Forelimb muscle (tissue), 1 donor: ENCODE data around the gene WDR77. TPM values are rescaled to one million over a fixed set of nuclear protein-coding genes. Genes with fewer than 3 reads are reported as not detected.

Experiments used
- DNase-seq: peaks from one replicate; pipeline ENCODE4 v3.0.0-alpha.2; 2013; ENCODE audit warnings: low read depth
- polyA plus RNA-seq: library from polyadenylated mRNA; unstranded; fragments of 120-200 nt; gene quantifications from one replicate; pipeline ENCODE4 v1.2.1, GENCODE V29; 2013; ENCODE audit not compliant: insufficient read length

The WDR77 gene
- polyA plus RNA-seq: 36.1 TPM

DNA sequence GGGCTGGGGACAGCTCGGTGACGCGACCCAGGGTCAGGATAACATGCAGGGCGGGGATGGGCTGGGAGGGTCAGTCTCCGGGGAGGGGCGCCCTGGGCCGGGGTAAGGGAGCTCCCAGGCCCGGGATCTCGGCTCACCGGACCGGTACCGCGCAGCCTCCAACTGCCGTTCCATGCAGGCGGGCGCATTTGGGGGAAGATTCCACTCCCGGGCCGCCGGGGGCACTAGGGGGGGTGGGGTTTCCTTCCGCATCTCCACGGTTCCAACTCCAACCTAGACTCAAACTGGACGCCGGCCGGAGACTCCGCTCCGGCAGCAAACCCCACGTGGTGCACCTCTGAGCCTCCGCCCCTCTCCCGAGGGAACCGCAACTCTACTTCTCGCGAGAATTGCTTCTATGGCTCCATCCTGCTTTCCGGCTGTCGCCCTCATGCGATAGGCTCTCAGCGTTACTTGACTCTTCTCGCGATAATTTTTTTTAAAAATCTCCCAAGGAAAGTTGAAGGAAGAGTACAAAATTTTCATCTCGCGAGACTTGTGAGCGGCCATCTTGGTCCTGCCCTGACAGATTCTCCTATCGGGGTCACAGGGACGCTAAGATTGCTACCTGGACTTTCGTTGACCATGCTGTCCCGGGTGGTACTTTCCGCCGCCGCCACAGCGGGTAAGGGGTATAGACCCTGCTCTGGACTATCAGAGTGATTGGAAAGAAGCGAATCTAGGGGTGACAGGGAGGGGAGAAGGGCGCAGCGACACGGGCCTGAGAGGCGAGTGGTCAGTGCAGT, at the start of gene WDR77, which contains the start of gene ATP5PB:
TSS of gene WDR77 (minus strand) at position 339 of the 785 bp plus-strand sequence. CDS start at position 252, 87 bp downstream.
TSS of gene ATP5PB (plus strand) at position 547 of the 785 bp plus-strand sequence. CDS start at position 625, 78 bp downstream.
- peak; percentile 99 for DNase-seq

DNA sequence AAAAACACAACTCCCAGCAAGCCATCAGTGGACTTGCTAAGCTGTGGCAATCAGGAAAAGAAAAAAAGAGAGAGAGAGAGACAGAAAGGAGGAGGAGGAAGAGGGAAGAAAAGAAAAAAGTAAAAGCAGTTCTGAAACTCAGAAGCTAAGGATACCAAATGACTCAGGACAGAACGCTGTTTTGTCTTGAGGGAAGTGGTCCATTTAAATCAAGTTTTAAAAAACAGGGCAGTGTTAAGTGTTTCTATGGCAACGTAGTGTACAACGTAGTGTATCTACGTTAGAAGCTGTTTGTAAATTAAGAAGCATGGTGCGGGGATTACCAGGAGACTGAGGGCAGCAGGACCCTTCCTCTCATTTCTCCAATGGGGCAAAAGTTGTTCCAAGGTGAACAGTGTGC, 48.5 kb upstream of the WDR77 start:
- no peak for DNase-seq

- no peak for DNase-seq
These were observed 47.3 kb upstream of the WDR77 start for GRCh38 chr1:111496398-111496797.

DNA sequence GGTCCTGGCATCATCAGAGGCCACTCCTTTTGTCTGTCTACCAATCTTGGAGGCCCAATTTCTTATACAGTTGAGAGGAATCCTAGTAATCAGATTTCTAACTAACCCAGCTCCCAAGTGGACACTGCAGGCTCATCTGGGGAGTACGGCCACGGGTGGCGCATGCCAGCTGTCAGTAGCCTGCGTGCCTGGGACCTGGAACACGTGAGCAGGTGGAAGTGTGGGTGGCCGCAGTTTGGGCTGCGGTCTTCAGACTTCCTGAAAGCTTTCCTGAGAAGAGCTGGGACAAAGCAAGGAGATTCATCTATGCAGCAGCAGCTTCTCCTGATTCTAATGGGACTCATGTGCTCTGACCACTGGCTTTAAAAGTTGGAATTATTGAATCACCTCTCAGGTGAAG, 42.0 kb upstream of the WDR77 start:
- no peak for DNase-seq

DNA sequence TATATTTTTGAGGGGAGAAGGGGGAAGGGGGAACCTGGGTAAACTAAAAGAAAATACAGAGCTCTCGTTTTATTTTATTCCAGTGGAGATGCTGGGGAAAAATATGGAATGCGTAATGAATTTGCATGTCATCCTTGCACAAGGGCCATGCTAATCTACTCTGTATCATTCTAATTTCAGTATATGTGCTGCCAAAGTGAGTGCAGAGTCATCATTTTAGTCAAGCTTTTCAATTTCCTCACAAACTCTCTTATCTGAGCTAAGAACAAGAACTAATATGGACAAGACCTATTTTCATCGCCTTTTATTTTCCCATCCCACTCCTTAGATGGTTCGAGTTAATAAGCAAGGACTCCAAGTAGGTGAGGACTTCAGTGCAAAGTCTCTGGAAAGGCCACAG, 41.2 kb upstream of the WDR77 start:
- no peak for DNase-seq

DNA sequence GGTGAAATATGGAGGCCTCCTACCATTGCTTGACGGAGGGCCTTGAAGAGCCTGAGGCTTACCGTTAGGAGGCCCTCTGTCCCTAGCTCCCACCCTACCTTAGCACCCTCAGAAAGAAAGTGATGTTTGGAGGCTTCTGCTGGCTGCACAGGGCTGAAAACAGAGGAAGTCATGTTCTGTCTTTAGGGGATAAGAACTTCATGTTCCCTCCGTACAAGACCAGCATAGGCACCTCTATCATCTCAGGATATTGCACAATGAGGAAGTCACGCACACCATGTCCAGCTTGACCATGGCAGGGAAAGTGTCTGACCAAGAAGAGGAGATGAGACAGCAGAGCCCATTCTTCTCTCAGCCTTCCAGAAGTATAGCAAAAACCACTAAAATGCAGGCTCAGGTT, 40.5 kb upstream of the WDR77 start:
- DNase-seq: no peak

DNA sequence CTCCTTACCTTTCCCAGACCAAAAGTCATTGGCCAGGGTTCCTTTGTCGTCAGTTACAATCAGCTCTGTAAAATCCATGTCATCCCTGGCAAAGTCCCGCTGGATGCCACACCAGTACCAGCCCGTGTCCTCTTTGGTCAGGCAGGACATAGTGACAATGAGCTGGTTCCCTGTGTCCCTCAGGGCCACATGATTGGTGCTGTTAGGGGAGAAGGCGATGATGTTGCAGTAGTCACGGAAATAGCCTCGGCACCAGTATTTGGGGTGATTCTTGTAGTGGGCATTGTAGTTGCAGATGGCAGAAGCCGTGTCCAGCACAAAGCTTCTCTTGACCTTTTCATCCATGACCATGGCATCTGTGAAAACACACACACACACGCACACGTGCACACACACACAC, 39.6 kb upstream of the WDR77 start:
- DNase-seq: no peak

DNA sequence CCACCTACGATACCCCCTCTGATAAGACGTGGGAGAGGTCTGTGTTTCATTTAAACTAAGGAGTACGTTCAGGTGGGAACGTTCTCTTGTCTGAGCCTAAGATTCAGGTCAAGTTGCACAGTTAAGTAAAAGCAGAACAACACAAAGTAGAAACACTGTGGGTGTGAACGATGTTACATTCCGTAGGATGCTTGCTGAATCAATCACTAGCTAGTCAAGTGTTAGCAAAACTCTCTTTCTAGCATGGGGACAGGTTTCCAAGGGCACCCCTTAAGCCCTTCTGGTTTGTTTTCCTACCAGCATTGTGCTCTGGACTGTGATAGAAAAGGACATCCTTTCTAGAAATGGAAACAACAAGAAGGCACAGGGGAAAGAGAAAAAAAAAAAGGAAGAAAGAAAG, 38.1 kb upstream of the WDR77 start:
- no peak for DNase-seq

DNA sequence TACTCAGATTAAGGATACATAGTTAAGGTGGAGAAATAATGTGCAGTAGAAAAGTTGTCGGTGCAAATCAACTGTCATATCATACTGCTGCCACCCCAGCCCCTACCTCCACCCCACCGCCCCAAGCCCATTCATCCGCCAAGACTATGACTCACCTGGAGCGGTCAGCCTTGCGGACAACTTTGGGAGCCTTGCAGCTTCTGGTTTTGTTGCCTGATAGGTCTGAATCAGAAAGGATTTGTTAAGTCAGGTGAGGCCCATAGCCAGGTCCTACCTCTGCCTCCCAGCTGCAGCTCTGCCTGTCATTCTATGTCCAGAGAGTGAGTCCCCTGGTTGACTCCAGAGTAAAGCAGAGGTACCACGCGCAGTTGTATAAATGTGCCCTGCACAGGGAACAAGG, 37.4 kb upstream of the WDR77 start:
- no peak for DNase-seq

- no peak for DNase-seq
These were observed 35.5 kb upstream of the WDR77 start for GRCh38 chr1:111484391-111485026.

DNA sequence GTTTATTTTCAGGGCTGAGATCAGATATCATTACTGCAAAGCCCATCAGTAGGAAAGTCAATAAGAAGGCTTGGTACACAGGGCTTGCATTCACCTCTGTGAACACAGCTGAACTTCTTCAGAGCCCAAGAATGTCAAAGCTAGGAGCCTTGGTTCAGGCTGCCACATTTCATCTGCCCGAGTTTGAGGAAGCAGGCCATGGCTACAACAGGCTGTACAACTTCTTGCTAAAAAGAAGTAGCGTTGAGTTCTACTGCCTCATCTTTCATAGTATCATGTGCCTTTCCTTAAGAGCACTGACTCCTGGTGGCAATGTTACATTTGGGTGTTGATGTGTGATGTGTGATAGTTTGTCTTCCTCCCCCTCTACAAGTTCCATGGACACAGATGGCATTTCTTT, 34.8 kb upstream of the WDR77 start:
- DNase-seq: no peak

GRCh38 chr1:111483166-111483565, 34.1 kb upstream of the WDR77 start:
- DNase-seq: no peak

GRCh38 chr1:111481387-111482221, 32.5 kb upstream of the WDR77 start:
- no peak for DNase-seq

DNA sequence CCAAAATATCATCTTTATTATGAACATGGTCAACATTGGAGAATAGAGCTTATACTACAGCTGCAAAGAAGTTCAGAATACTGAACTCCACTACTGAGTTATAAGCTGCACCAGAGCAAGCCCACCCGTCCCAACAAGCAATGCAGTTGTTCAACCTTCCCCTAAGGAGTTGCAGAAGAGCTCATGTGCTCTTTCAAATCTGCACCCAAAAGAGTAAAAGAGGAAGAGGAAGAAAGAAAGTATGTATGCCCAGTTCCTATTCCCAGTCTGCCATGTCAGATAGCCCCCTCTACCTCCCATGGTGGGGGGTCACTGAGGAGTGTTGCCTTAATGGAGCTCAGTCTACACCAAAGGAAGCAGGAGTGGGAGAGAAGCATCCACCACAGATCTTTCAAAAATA, 31.6 kb upstream of the WDR77 start:
- DNase-seq: no peak

- no peak for DNase-seq
These were observed 27.8 kb upstream of the WDR77 start for GRCh38 chr1:111476761-111477309.

DNA sequence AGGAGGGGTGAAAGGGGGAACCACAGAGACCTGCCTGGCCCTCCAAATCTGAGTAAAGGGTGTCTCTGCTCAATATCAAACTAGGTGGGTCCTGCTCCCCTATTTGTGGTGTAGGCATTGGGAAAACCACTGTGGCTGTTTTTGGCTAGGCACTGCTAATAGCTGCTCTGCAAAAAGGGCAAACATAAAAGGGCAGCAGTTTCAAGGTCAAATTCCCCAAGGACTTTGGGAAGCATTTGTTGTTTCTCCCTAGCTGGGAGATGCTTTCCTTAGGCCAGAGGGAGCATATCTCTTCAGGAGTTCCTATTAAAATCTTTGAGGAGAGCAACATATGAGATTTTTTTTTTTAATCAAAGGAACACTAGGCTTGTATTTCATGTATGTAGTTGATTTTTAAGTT, 27.2 kb upstream of the WDR77 start:
- DNase-seq: no peak

GRCh38 chr1:111475701-111476100, 26.6 kb upstream of the WDR77 start:
- no peak for DNase-seq

DNA sequence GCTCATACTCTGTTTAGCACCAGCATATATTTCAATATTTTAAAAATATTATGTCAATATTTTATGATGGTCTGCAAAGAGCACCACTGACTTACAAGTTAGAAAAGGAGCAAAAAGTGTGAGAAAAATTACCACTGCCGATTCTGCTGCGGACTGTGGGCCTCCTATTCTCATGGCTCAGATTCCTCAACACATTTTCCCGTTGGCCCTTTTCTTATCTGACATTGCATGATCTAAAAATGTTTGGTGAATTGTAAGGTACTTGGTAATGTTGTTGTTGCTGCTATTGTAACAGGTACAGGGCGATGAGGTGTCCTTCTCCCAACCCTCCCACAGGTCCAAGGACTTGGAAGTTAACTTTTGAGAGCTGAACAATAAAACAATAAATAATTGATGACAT, 25.5 kb upstream of the WDR77 start:
- DNase-seq: no peak

DNA sequence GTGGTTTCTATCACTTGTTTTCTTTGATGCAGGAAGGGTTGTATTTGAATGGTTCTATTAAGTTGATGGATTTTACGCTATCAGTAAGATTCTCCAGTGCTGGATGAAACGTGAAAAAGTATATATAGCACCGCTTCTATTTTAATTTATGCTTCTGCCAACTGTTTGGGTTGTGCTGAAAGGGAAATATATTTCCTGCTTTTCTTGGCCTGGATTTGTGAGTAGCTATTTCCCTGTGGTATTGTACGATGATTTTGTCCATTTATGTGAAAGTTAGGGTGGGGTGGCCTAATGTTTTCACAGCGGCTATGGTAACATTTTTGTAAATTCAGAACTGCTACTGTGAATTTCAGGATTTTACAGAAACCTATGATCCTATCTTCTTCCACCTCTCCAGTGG, 25.1 kb upstream of the WDR77 start:
- DNase-seq: no peak

GRCh38 chr1:111471538-111471937, 22.5 kb upstream of the WDR77 start:
- DNase-seq: no peak

DNA sequence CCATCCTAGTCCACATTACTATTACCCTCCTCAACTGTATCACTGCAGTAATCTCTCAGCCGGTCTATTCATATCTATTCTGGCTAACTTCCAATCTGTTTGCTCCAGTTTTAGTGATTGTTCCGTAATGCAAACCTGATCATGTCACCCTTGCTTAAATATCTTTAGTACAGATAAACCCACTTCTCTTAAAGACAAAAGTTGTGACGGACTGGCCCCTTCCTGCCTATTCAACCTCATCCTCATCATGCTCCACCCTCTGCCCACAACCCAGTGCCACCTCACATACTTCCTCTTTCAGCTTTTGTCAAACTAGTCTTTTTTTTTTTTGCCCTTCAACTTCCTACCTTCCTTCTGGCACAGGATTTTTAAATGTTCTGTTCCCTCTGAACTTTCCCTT, 22.0 kb upstream of the WDR77 start:
- no peak for DNase-seq

DNA sequence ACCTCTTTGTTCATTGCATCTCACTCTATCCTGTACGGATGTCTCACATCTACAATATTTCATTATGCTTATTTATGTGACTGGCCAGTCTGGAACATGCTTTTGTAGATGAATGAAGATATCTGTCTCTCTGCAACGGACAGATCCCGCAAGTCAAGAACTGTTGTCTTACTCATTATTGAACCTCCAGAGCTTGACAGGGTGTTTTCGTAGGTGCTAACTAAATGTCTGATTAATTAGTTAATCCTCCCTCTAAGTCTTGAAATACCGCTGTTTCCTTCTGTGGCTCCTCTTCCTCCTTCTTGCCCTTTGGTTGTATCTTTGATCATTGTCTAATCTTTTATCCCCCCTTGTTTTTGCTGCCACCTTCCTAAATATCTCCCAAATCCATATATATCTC, 21.5 kb upstream of the WDR77 start:
- DNase-seq: no peak
